ENCODE measurements around the gene TRPM4.
A peak's percentile ranks its signal among the peaks of the same experiment; 100 is the strongest.

The TRPM4 gene

DNA sequence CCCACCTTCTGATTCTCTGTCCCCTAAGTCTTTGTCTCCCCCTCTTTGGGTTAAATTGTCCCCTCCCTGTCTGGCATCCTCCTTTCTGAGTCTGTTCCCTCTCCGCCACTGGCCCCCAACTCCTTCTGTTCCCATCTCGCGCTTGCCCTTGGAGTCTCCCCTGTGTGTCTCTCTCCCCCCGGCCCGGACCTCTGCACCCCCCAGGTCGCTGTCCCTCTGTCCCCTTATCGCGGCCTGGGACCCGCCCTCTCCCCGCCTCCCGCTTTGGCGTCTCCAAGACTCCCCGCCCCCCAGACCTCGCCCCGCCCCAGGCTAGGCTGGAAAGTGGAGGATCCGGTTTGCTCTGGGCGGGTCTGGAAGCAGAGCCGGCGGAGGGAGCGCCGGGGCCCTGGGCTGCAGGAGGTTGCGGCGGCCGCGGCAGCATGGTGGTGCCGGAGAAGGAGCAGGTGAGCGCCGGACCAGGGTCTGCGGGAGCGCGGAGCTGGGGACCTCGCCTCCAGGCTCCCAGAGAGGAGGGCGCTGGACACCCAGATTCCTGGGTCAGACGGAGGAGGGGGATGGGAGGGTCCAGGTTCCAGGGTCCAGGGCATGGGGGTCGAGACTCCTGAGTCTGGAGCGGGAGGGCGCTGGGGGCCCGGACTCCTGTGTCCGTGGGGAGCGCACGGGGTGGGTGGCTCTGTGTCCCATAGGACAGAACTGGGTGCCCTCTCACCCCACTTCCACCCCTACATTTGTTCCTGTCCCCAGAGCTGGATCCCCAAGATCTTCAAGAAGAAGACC is at the start of gene TRPM4:
TRPM4 (plus strand) TSS at position 348 of the 780 bp plus-strand sequence; CDS start at position 423, 75 bp downstream.
- peak within 1 kb of the TSS; percentile 81 for H3K4me3 ChIP-seq (ENCODE audit: severe bottlenecking)
- peak within 1 kb of the TSS; percentile 32 for H3K27ac ChIP-seq (ENCODE audit: poor library complexity, severe bottlenecking)
- no peaks in the 10 kb centered on the region for H3K27me3 ChIP-seq (ENCODE audit: insufficient read depth, poor library complexity, severe bottlenecking)
- H3K4me1 ChIP-seq (ENCODE audit: insufficient read depth, poor library complexity, severe bottlenecking), result peaks cover 3% of the 10 kb centered on the region
- TF ChIP-seq, protein P1, sequence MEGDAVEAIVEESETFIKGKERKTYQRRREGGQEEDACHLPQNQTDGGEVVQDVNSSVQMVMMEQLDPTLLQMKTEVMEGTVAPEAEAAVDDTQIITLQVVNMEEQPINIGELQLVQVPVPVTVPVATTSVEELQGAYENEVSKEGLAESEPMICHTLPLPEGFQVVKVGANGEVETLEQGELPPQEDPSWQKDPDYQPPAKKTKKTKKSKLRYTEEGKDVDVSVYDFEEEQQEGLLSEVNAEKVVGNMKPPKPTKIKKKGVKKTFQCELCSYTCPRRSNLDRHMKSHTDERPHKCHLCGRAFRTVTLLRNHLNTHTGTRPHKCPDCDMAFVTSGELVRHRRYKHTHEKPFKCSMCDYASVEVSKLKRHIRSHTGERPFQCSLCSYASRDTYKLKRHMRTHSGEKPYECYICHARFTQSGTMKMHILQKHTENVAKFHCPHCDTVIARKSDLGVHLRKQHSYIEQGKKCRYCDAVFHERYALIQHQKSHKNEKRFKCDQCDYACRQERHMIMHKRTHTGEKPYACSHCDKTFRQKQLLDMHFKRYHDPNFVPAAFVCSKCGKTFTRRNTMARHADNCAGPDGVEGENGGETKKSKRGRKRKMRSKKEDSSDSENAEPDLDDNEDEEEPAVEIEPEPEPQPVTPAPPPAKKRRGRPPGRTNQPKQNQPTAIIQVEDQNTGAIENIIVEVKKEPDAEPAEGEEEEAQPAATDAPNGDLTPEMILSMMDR (IDR thresholded peaks at IDR 0.05; ENCODE audit: poor library complexity, severe bottlenecking), result no peak
- DNase-seq (ENCODE audit: low spot score) (peak; percentile 88), ATAC-seq (ENCODE audit: low read depth) (peak; percentile 97)
- no peaks in the 10 kb centered on the region for H3K9me3 ChIP-seq (ENCODE audit: severe bottlenecking)
- 0 out of 2 replicates have a peak, but pooled peaks cover 3% of the 10 kb centered on the region for H3K36me3 ChIP-seq (ENCODE audit: low read depth)

DNA sequence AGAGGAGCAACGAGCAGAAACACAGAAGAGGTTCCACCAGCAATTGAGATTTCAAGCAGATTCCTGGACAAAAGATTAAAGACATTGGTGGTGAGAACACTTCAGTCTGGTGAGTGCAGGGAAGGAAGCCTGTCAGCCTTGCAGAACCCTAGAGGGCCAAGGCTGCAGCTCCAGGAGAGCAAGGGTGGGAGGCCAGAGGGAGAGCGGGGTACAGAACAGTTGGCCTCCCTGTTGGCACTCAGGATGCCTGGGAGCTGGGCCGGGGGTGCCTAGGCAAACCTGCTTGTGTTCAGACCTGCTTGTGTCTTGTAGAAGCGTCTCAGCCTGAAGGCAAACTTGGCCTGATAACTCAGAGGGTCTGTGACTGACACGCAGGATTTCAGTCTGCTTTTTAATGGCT is 48.5 kb upstream of the TRPM4 start:
- H3K27ac ChIP-seq (ENCODE audit: poor library complexity, severe bottlenecking), result no peak overlapping the region
- H3K4me1 ChIP-seq (ENCODE audit: insufficient read depth, poor library complexity, severe bottlenecking), result peaks cover 4% of the 10 kb centered on the region
- H3K36me3 ChIP-seq (ENCODE audit: low read depth), result peaks cover 50% of the 10 kb centered on the region
- DNase-seq (ENCODE audit: low spot score) (no peak), ATAC-seq (ENCODE audit: low read depth) (no peak)
- no peak overlapping the region for H3K4me3 ChIP-seq (ENCODE audit: severe bottlenecking)
- TF ChIP-seq, protein P1 (IDR thresholded peaks at IDR 0.05; ENCODE audit: poor library complexity, severe bottlenecking), result no peak
- H3K9me3 ChIP-seq (ENCODE audit: severe bottlenecking), result no peaks in the 10 kb centered on the region
- no peaks in the 10 kb centered on the region for H3K27me3 ChIP-seq (ENCODE audit: insufficient read depth, poor library complexity, severe bottlenecking)

DNA sequence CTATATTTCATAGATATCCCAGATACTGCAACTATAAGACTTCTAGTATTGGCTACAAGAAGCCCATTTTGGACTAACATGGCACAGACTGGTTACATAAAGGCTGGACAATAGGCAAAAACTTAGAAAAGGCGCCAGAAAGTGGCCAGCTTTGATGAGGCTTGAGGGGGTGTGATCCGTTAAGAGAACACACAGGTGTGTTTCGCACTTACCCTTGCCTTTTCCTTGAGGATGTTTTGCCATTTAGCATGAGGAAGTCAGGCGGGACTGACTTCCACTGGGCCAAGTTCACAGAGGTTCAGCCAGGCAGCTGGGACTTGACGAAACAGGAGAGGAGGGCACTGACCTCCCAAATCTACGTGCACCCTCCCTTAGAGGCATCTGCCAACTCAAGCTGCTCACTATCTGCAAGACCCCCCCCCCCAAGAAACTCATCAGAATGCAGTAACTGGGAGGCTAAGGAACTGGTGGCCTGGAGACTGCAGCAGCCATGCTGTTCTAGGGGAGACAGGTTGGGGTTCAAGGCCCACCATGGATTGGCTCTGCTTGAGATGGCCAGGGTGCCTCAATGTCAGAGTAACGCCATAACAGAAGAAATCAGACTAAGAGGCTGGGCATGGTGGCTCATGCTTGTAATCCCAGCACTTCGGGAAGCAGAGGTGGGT is 47.9 kb upstream of the TRPM4 start:
- ATAC-seq (ENCODE audit: low read depth), result no peak
- Histone ChIP-seq H3K27ac (ENCODE audit: poor library complexity, severe bottlenecking) (no peak overlapping the region), H3K4me3 (ENCODE audit: severe bottlenecking) (no peak overlapping the region), H3K27me3 (ENCODE audit: insufficient read depth, poor library complexity, severe bottlenecking) (no peaks in the 10 kb centered on the region), H3K4me1 (ENCODE audit: insufficient read depth, poor library complexity, severe bottlenecking) (peaks cover 4% of the 10 kb centered on the region), H3K9me3 (ENCODE audit: severe bottlenecking) (no peaks in the 10 kb centered on the region), H3K36me3 (ENCODE audit: low read depth) (peaks cover 44% of the 10 kb centered on the region)
- DNase-seq (ENCODE audit: low spot score), result no peak
- TF ChIP-seq, protein P1 (IDR thresholded peaks at IDR 0.05; ENCODE audit: poor library complexity, severe bottlenecking), result no peak

DNA sequence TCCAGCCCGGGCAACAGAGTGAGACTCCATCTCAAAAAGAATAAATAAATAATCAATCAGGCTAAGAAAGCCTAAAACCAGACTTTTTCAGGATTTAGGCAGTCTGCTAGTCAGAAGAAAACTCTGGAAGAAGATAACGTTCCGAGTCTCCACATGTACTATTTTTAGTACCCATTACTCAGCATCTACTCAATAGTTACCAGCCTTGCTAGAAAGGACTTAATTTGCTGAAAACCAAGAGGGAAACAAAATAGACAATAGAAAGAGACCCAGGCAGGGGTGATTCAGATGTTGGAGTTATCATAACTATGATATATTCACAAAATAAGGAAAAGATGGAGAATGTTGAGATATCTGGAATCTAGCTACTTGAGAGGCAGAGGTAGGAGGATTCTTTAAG is 47.0 kb upstream of the TRPM4 start:
- DNase-seq (ENCODE audit: low spot score), result no peak
- H3K9me3 ChIP-seq (ENCODE audit: severe bottlenecking), result no peaks in the 10 kb centered on the region
- H3K4me3 ChIP-seq (ENCODE audit: severe bottlenecking), result no peak overlapping the region
- TF ChIP-seq, protein P1 (IDR thresholded peaks at IDR 0.05; ENCODE audit: poor library complexity, severe bottlenecking), result no peak
- no peak overlapping the region for H3K27ac ChIP-seq (ENCODE audit: poor library complexity, severe bottlenecking)
- no peaks in the 10 kb centered on the region for H3K27me3 ChIP-seq (ENCODE audit: insufficient read depth, poor library complexity, severe bottlenecking)
- H3K4me1 ChIP-seq (ENCODE audit: insufficient read depth, poor library complexity, severe bottlenecking), result peaks cover 4% of the 10 kb centered on the region
- ATAC-seq (ENCODE audit: low read depth), result no peak
- peaks cover 36% of the 10 kb centered on the region for H3K36me3 ChIP-seq (ENCODE audit: low read depth)
